WI38 (cell line): ENCODE data around the gene CYP4V2.

Source experiments
- H3K4me3 ChIP-seq: 2 replicates; pipeline ENCODE4 v1.5.1; 2011; ENCODE audit warnings: low read depth, mild to moderate bottlenecking, control low read depth, low read length
- TF ChIP-seq, protein P1 (sequence below): IDR thresholded peaks from 2 replicates; pipeline ENCODE4 v1.5.1; 2012; ENCODE audit warnings: low read depth, mild to moderate bottlenecking, control low read depth, low read length

Gene CYP4V2

DNA sequence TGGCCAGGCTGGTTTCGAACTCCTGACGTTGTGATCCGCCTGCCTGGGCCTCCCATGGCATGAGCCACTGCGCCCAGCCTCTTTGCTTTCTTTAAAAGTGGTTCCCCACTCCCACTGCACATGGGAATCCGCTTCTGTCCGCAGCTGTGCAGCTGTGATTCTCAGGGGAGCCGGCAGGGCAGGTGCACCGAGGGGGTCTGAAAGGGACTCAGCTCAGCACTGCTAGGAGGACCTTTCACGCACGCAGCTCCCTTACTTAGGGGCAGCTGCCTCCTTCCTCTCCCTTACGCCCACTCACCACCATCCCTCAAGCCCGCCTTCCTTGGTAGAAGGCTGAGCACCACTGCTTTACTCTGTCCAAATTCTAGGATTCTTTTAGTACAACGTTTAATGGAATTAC lies 40.4 kb upstream of the CYP4V2 start:
- TF ChIP-seq, protein P1, sequence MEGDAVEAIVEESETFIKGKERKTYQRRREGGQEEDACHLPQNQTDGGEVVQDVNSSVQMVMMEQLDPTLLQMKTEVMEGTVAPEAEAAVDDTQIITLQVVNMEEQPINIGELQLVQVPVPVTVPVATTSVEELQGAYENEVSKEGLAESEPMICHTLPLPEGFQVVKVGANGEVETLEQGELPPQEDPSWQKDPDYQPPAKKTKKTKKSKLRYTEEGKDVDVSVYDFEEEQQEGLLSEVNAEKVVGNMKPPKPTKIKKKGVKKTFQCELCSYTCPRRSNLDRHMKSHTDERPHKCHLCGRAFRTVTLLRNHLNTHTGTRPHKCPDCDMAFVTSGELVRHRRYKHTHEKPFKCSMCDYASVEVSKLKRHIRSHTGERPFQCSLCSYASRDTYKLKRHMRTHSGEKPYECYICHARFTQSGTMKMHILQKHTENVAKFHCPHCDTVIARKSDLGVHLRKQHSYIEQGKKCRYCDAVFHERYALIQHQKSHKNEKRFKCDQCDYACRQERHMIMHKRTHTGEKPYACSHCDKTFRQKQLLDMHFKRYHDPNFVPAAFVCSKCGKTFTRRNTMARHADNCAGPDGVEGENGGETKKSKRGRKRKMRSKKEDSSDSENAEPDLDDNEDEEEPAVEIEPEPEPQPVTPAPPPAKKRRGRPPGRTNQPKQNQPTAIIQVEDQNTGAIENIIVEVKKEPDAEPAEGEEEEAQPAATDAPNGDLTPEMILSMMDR: no peak
- no peak overlapping the region for H3K4me3 ChIP-seq

DNA sequence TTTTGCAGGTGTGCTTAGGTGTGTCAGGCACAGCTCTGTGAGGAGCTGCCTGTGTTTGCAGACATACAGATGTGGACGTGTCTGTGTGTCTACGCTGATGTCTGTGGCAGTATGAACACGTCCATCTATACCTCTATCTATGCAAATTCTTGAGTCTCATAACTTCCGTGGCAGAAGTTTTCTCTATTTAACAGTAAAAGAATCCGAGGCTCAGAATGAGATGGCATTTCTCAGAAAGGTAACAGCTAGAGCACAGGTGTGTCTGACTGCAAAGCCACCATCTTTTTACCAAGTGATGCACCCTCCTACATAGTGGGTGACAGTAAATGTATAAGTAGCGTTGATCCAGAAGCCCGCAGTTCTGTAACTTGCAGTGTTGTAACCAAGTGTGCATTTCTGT lies 39.9 kb upstream of the CYP4V2 start:
- TF ChIP-seq, protein P1: no peak

DNA sequence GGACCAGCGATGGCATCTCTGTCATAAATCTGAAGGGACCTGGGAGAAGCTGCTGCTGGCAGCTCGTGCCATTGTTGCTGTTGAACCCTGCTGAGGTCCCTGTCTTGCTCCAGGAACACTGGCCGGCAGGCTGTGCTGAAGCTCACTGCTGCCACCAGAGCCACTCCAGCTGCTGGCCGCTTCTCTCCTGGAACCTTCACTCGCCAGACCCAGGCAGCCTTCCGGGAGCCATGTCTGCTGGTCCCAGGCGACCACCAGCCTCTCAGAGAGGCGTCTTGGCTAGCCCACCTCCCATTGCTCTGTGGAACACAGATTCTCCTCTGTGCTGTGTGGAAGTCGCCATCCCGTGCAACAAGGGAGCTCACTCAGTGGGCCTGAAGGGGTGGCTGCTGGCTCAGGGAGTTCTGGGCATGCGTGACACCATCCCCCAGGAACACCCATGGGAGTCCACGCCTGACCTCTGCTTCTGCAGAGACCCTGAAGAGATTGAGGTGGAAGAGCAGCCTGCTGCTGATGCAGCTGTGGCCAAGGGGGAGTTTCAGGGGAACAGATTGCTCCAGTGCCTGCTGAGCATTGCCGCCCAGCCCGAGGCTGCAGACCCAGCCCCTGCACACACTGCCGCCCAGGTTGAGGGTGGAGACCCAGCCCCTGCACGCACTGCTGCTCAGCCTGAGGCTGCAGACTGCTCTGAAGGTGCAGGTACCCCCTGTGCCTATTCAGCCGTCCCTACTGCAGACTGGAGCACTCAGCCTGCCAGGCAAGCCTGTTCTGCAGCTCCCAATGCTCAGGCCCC lies 33.1 kb upstream of the CYP4V2 start:
- TF ChIP-seq, protein P1: no peak
- no peak overlapping the region for H3K4me3 ChIP-seq

More for the DNA sequence above, 39.9 kb upstream of the CYP4V2 start:
- no peak overlapping the region for H3K4me3 ChIP-seq

DNA sequence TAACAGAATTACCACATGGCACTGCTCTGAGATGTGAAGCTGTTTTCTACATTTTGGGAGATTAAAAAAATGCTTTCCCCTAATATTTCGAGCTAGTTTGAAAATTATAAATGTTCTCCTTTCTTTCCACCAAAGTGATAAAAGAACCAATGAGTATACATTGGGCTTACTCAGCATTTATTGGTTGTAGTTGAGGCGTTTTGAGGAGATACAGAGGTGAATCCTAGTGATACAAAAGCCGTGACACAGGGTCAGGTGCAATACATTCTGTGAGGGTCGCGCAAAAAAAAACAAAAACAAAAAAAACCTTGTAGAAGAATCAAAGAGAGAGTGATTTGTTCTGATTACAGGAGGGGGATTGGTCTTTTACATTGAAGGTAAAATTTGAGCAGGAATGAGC lies 32.4 kb upstream of the CYP4V2 start:
- H3K4me3 ChIP-seq: no peak overlapping the region
- TF ChIP-seq, protein P1: no peak

DNA sequence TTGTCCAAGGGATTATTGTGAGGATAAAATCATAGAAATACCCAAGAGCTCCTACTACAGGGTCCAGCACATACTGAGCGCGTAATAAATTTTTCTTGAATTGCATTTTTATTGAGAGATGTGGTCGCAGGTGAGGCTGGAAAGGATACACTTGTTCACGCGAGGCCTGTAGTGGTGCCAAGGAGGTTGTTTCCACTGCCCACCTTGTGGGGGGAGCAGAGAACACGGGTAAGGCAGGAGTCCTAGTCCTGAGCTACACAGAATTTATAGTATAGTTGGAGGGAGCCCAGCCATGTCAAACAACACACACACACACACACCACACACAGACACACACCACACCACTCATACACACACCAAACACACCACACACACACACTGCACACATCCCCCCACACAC lies 31.8 kb upstream of the CYP4V2 start:
- TF ChIP-seq, protein P1: no peak
- no peak overlapping the region for H3K4me3 ChIP-seq

DNA sequence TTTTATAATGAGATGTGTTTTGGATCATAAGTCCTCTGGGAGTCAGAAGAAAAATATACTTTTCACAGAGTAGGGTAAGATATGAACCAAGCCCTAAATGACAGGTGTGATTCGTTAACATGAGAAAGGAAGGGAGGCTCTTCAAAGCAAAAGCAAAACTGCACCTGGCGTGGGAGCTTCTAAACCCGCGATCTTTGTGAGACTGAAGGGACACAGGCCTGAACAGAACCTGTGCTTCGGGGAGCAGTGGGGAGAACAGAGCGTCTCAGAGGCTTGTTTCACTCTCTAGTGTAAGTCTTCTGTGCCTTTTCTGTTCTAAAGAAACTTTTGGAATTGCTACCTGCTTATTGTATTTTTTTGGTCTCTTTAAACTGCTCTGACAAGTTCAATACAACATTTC lies 30.2 kb upstream of the CYP4V2 start:
- TF ChIP-seq, protein P1: no peak
- H3K4me3 ChIP-seq: no peak overlapping the region

DNA sequence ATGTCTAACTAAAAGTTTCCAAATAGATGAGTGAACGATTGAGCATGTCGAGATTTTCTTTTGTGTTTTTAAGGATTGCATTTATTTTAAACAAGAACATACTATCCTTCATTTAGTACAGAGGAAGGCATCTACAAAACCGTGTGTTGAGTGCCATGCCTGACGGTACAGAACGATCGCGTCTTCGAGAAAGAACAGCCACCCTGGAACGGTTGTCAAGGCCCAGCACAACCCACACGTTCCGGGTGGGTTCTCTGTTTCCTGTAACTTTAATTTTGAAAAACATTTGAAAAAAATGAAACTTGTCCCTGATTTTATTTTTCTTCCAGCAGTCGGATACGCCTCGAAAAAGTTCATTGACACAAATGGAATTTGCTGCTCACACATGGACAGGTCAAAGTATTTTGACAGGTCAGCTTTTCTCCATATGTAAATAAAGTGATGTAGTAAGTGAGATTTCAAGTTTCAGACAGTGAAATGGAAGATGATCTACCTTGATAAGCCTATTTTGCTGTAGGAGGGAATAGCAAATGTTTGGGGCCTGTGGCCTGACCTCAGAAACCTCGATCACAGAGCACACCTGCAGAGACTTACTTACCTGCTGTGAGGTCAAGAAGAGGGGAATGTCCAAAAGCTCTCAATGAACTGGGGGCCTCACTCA lies 24.4 kb upstream of the CYP4V2 start:
- TF ChIP-seq, protein P1: no peak

More for the DNA sequence above, 24.4 kb upstream of the CYP4V2 start:
- no peak overlapping the region for H3K4me3 ChIP-seq
